Muscle of back (tissue), 11 donors: ENCODE results near the gene AMOTL1. TPM values are rescaled to one million over a fixed set of nuclear protein-coding genes. Genes with fewer than 3 reads are reported as not detected.
"Not testable (repeated sequence)": the region's sequence is repeated elsewhere in the genome, so short reads cannot be mapped to it uniquely, and the experiment has no call there.

Experiments used
- DNase-seq, 3 donors: peaks; one replicate each; pipeline versions ENCODE4 v3.0.0 to v3.0.0-alpha.2; 2013
- polyA plus RNA-seq, 10 donors: library from polyadenylated mRNA; unstranded; fragments of 120-200 nt; gene quantifications; one replicate each; pipeline ENCODE4 v1.2.1, GENCODE V29; 2013; ENCODE audit not compliant: insufficient read length in 10 of 10

The AMOTL1 gene
- polyA plus RNA-seq, 10 donors = 46.3 to 70.2 (median 57.4) TPM

- peak in 2 of 3 donors; percentile 36 to 57 for DNase-seq
Observed at GRCh38 chr11:94873916-94874540, 105.9 kb downstream of the AMOTL1 start.

DNA sequence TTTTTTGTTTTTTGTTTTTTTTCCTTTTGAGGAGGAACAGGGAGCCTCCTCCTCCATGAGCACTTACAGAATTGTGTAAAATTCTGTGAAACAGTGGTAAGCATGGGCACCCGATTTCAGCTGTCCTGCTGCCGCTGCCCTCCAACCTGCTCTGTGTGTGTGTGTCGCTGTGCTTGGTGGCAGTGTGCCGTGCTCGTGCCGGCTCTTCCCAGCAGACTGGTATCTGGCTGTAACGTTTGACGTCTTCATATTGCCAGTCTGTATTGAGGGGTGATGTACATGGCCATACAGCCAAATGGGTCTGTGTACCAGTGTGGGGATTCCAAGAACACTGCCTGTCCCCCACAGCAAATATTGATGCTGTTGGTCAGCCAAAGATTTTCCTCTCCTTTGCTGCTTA, 108.1 kb downstream of the AMOTL1 start:
- no peak for DNase-seq

- DNase-seq = peak; percentile 83 to 93 (median 84)
Observed at GRCh38 chr11:94876645-94877442, 108.7 kb downstream of the AMOTL1 start.

GRCh38 chr11:94877443-94878200, 109.5 kb downstream of the AMOTL1 start:
- no peak for DNase-seq

GRCh38 chr11:94879006-94879405, 110.8 kb downstream of the AMOTL1 start:
- no peak for DNase-seq

- no peak for DNase-seq
Observed at GRCh38 chr11:94880216-94880615, 112.1 kb downstream of the AMOTL1 start.

- DNase-seq = no peak
Observed at GRCh38 chr11:94882931-94883330, 114.8 kb downstream of the AMOTL1 start.

DNA sequence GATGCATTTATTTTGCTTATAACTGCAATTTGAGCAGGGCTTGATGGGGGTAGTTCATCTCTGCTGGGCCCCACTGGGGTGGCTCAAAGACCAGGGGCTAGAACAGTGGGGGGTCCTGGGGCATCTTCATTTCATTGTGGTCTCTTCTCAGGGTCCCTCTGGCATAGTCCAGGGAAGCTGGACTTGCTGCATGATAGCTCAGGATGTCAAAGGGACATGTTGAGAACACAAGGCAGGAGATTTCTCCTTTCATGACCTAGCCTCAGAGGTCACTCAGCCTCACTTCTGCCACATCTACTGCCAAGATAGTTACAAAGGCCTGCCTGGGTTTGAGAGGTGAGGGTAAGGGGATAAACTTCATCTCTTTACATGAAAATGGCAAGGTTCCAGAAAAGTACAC, 115.7 kb downstream of the AMOTL1 start:
- DNase-seq = no peak

GRCh38 chr11:94884376-94884775, 116.2 kb downstream of the AMOTL1 start:
- DNase-seq = no peak

DNA sequence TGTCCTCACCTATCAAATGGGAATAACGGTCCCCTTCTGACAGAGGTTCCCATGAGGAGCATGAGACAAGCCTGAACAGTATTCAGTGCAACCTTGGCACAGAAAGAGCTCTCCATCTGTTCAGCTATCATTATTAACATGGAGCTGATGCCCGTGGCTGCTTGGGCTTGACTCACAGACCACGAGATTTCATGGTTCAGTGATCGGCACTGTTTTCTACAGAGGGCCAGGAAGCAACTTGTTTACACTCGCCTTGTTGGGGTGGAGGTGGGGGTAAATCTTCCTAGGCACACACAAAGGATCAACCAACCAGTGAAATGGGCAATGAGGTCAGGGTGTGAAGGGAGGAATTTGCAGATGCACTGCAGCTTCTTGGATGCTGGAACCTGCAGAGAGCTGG, 117.0 kb downstream of the AMOTL1 start:
- DNase-seq = no peak

DNA sequence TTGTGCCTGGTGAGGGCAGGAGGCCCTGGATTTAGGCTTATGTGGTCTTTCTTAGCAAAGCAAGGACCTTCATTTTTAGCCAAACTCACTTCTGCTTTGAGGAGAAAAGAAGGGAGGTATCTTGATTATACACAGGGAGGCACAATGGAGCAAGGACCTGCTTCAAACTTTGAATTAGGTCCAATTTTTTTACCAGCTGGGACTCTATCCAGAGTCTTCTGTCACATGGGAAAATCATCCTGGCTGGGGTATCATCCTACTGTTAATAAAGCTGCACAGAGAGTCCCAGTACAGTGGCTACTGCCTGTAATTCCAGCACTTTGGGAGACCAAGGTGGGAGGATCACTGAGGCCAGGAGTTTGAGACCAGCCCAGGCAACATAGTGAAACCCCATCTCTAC, 117.4 kb downstream of the AMOTL1 start:
- no peak for DNase-seq

DNA sequence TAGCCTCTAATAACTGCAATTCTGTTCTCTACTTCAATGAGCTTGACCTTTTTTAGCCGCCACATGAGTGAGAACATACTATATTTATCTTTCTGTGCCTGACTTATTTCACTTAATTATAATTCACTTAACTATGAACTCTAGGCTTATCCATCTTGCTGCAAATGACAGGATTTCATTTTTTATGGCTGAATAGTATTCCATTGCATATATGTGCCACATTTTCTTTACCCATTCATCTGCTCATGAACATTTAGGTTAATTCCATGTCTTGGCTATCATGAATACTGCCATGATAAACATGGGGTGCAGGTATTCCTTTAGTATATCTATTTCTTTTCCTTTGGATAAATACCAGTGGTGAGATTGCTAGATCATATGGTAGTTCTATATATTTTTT, 120.0 kb downstream of the AMOTL1 start:
- DNase-seq = no peak

- no peak for DNase-seq
Observed at GRCh38 chr11:94895451-94895850, 127.3 kb downstream of the AMOTL1 start.

DNA sequence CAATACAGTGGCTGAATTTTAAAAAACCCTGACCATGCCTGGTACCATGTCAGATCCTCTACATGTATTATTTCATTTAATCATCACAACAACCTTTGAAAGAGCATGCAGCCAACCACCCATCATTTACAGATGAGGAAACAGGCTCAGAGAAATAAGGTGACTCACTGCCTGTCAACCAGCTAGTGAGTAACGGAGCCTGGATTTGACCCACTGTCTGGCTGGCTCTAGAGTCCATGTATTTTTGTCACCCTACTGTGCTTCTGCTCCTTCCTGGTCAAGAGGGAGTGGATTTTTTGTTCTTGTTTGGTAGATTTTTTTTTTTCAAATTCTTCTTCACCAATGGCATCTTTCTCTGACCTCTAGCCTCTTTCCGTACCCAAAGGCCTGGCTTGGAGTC, 127.8 kb downstream of the AMOTL1 start:
- DNase-seq = no peak

DNA sequence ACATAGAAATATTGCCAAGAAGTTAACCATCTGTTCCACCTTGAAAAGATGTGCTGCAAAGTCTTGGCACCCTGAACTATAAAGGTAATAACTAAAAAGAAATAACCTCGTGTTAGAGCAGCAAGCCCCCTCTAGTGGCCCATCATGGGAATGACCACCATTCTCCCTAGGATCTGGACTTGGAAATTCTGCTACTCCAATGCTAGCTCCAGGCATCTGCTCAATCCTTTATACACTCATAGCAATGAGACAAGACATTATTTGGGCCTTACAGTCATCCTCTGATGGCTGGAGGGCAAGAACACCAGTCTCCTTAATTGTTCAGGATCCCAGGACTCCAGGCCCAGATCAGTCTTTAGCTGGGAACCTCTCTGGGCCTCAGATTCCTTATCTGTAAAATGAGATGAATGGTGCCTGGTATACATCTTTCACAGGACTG, 129.2 kb downstream of the AMOTL1 start:
- peak; percentile 34 to 76 (median 53) for DNase-seq

DNA sequence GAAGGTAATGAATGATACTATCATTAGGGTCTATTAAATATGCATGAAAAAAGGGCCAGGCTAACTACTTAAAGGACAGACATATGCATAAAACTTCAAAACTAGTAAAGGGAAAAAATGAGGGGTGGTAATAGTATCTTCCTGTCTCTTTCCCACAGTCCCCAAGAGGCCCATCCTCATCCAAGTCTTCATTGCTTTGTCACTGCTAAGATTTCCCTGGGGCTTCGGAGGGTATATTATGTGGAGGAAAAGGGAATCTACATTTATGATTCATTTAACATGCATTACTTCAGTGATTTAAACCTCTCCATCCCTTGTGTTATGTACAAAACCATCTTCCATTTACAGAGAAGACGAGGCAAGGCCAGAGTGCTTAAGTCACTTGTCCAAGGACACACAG, 139.1 kb downstream of the AMOTL1 start:
- no peak for DNase-seq

DNA sequence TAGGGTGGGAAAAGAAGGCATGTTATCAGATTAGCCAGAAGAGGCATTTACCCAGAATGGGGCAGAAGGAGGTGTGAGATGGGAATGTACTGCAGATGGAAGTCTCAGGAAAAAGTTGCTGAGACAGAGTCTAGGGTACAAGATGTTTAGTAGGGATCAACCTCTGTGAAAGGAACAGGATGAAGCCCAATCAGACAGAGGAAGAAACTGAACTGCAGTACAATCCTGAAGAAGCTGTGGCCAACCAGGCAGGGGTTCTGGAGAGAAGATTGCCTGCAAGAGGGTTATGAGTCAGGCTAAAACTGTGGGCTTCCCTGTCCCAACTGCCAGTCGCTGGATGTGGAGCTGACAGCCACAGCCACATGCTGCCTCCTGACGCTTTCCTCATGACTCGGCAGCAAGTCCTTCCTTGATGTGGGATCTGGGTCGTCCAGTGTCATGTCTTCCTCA, 141.2 kb downstream of the AMOTL1 start:
- DNase-seq = peak in 1 of 3 donors; percentile 59

DNA sequence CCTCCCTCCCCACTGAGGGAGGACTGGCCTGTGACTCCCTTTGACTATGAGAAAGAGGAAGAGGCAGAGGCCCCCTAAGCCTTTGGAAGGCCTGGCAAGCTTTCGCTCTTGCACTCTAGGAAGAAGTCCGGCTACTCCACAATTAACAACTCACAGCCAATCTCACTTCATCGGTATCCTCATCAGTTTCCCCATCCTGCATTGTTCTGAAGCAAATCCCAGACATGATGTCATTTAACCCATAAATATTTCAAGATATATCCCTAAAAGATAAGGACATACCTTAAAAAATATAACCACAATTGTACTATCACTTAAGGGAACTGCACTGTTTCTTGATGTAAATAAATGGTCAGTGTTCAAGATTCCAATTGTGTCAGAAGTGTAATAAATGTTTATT, 142.1 kb downstream of the AMOTL1 start:
- no peak for DNase-seq

GRCh38 chr11:94910779-94911178, 142.6 kb downstream of the AMOTL1 start:
- DNase-seq = peak; percentile 51 to 81 (median 71)

DNA sequence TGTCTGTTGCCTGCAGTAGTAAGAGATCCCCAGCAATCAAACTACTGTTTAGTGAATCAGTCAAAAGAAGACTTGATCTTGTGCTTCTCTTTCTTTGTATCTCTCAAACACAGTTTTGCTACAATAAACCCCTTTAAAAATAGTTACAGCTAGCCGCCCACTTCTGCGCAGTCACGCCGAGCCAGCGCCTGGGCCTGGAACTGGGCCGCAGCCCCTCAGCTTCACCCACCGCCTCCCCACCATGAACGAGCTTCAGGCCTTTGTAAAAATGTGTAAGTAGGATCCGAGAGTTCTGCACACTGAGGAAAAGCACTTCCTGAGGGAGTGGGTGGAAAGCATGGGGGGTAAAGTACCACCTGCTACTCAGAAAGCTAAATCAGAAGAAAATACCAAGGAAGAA, 144.7 kb downstream of the AMOTL1 start:
- DNase-seq = no peak

GRCh38 chr11:94913718-94914394, 145.7 kb downstream of the AMOTL1 start:
- DNase-seq = not testable (repeated sequence)

DNA sequence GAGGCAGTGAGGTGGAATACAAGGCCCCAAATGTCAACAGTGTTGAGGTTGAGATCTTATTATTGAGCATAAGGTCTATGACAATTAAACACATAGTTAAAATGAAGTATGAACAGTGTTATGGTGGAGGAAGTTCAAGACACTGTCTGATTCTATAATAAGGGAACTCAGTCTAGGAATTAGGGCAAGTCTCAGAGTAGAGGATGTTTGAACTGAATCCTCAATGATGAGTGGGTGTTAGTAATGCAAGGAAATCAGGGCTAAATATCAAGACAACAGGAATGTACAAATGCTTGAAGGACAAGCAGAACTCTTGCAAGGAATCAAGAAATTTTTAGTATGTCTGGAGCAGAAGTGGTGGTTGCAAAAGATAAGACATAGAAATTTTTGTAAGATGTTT, 152.2 kb downstream of the AMOTL1 start:
- DNase-seq = no peak
